GM12874 (cell line): ENCODE measurements around the gene MBP.
A peak's percentile ranks its signal among the peaks of the same experiment; 100 is the strongest.

Source experiments
- TF ChIP-seq, protein P1 (sequence below): IDR thresholded peaks from 2 replicates; pipeline ENCODE4 v1.5.1; 2011; ENCODE audit warnings: low read depth, mild to moderate bottlenecking, control low read depth, low read length, moderate library complexity; ENCODE audit not compliant: insufficient read depth

MBP gene

DNA sequence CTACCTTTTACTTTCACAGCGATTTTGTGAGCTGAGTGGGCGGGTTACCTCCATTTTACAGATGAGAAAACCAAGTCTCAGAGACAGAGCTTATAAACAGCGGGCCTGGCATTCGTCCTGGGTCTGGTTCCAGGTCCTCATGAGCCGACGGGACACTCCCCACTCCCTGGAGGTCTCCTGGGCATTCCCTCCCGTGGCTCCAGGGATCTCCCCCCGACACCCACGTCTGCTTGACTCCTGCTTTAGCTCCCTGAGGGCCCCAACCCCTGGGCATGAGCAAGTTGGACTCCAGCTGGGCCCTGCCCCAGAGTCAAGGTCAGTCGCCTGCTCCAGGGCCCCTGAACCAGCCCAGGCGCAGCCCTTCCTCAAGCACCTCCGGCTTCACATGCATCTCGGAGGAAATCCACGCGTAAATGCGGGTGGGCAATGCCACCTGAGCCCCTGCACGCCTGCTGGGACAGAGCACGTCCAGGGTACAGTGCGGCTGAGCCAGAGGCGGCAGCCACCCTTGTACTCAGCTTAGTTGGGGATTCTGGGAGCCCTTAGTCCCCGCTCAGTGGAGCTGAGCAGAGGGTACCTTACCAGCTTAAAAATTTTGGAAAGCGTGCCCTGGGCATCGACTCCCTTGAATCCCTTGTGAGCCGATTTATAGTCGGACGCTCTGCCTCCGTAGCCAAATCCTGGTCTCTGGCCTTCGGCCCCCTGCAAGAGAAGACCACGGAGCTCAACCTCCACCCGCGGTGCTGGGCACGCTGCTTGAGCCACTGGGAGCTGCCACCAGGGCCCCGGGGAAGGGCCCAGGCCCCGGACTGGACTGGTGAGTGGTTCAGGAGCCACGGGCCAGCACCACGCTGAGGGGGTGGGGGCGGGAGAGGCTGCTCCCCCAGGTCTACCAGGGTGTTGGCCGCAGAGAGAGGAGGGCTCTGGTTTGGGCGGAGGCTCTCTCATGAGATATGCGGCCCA, 148.1 kb downstream of the MBP start:
- TF ChIP-seq, protein P1, sequence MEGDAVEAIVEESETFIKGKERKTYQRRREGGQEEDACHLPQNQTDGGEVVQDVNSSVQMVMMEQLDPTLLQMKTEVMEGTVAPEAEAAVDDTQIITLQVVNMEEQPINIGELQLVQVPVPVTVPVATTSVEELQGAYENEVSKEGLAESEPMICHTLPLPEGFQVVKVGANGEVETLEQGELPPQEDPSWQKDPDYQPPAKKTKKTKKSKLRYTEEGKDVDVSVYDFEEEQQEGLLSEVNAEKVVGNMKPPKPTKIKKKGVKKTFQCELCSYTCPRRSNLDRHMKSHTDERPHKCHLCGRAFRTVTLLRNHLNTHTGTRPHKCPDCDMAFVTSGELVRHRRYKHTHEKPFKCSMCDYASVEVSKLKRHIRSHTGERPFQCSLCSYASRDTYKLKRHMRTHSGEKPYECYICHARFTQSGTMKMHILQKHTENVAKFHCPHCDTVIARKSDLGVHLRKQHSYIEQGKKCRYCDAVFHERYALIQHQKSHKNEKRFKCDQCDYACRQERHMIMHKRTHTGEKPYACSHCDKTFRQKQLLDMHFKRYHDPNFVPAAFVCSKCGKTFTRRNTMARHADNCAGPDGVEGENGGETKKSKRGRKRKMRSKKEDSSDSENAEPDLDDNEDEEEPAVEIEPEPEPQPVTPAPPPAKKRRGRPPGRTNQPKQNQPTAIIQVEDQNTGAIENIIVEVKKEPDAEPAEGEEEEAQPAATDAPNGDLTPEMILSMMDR: no peak

DNA sequence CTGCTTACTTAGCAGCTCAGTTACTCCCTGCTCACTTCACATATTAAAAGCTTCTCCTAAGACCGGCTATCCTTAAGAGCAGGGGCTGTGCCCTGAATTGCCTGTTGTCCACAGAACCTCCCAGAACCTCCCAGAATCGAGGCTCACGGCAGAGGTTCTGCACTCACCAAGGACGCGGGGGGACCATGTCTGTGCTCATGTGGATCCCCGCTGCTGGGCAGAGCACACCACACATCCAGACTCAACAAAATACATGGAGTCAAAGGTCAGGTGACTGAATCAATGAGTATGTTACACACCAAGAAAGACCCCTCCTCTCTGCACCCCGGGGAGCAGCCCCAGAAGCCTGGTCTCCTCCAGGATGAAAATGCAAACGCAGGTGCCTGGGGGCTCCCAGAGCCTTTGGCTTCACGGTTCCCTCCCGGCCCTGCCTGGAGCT, 149.0 kb downstream of the MBP start:
- TF ChIP-seq, protein P1: no peak

DNA sequence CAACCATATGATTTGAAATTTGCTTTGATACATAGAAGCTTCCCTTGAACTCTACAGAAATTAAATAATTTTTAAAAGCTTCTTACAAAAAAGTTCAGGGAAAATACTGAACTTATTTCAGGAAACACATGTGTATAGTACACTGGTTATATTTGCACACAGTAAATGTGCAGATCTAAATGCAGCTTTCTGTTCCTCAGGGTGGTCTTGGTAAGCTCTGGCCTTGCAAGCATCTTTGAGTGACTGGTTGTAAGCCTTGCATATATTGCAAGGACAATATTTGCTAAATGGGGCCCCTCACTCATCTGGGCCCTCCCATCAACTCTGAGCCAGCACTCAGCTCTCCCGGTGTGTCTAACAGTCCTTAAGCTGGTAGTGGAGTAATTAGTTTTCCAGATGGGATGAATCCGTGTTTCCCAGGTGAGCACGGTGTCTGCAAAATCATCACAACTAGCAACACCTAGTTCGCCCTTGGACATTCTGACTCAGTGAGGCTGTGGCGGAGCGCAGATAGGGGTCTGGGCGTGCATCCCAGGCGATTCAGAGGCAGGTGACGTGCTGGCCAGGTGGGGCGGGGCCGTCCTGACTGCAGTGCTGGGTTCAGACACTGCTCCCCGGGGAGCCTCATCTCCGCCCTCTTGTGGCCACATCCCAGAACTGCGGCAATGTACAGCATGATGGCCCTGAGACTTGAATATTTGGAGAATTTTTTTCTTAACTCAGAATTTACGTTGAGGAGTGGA, 149.6 kb downstream of the MBP start:
- TF ChIP-seq, protein P1: peak; percentile 93

DNA sequence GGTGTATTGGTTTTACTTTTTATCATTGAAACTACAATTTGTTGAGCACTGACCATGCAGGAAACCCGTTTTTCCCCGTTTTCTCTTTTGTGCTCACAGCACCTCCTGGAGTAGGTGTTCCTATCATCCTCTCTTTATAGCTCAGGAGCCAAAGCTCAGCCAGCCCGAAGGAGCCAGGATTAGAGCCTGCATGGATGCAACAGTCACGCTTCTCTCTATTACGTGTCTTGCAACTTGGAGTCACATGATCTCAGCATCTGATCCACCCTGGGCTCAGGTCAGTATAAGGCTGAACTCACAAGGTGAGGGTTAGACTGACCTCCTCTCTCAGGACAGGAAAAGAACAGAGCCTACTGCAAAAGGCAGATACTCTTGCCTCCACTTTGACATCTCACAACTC, 150.5 kb downstream of the MBP start:
- TF ChIP-seq, protein P1: no peak

DNA sequence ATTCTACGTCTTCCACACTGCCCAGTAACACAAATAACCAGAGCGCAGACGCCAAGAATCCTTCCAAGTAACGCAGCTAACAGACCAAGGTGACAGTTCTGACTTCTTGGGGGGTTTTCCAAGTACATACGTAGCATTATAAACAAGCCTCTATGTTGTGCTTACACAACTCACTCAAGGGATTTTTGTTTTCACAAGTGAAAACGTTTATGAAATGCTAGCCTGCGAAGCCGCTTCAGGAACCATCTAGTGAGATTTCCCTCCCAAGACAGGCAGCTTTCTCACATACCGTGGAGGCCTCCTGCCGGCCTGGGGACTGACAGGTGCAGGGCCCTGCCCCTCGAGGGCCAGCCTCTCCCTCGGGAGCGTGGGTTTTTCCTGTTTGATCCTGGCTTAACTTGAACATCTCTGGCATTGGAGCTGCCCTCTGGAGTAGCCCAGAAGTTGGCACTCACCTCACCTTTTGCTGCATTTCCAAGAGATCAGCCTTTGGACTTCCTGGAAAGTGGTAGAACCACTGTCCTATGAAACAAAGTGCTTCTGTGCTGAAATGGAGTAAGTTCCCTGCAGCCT, 151.1 kb downstream of the MBP start:
- TF ChIP-seq, protein P1: 0 out of 2 replicates have a peak, but pooled peaks have one; percentile 10

DNA sequence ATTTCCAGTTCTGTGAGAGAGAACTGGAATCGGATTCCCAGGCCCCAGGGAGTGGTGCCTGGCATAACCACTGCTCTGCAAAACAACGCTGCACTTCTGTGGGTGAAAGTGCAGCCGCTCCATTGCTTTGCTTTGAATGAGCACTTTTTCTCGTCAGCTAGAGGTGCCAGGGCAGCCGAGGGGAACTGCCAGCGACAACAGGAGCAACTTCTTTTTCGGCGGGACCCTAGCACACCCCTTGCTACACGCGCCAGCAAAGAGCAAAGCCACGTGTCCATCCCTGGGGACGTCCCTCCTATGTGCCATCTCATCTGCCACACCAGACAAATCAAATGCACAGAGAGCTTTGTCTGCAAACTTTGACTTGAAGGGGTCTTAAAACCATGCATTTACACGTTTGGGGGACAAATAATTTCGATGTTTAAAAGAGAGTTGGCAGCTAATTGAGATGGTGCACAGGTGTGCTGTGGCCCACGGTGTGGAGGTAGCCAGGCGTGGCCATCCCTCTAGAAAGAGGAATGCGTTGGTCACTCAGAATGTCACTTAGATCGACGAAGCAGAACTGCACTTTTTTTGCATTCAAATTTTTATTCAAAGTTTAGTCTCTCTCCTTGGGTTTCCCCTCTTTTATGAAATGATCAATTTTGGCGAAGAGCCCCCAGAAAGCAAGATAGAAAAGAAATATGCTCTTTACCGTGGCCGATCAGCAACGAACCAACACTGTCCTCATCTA, 151.8 kb downstream of the MBP start:
- TF ChIP-seq, protein P1: no peak
